Hepatic stellate cell (primary cell): ENCODE results near the gene OSBPL2.

ENCODE experiments used
- DNase-seq: peaks from one replicate; pipeline ENCODE4 v3.0.0; 2011; ENCODE audit warnings: low spot score

OSBPL2 gene

GRCh38 chr20:62326959-62327725 is 88.8 kb downstream of the OSBPL2 start:
- DNase-seq, result no peak

GRCh38 chr20:62327726-62328495 is 89.6 kb downstream of the OSBPL2 start:
- no peak for DNase-seq

DNA sequence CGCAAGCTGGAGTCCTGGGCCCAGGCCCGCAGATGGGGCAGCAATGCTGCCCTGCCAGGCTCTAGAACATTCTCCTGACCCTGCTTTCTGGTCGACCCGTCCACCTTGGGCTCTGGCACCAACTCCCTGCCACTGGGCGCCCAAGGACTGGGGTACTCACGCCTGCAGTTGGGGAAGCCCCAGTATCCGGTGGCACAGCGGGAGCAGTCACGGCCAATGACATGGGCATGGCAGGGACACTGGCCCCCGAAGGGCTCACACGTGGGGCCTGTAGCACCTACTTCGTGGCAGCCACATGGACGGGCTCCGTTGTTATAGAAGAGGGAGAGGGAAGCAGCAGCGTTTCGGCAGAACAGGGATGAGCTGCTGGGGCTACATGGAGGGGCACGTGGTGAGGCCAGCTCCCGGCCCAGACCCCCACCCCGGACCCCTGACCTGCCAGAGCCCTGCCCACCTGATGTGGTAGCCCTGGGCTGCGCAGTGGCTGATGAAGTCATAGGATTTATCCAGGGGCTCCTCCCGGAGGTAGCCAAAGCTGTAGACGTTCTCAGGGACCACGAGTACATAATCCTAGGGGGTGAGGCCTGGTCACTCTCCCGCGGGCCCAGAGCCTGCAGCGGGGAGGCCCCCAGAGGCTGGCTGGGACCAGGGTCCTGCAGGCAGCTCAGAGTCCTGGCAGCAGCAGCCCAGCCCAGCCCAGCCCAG is 90.5 kb downstream of the OSBPL2 start:
- no peak for DNase-seq

DNA sequence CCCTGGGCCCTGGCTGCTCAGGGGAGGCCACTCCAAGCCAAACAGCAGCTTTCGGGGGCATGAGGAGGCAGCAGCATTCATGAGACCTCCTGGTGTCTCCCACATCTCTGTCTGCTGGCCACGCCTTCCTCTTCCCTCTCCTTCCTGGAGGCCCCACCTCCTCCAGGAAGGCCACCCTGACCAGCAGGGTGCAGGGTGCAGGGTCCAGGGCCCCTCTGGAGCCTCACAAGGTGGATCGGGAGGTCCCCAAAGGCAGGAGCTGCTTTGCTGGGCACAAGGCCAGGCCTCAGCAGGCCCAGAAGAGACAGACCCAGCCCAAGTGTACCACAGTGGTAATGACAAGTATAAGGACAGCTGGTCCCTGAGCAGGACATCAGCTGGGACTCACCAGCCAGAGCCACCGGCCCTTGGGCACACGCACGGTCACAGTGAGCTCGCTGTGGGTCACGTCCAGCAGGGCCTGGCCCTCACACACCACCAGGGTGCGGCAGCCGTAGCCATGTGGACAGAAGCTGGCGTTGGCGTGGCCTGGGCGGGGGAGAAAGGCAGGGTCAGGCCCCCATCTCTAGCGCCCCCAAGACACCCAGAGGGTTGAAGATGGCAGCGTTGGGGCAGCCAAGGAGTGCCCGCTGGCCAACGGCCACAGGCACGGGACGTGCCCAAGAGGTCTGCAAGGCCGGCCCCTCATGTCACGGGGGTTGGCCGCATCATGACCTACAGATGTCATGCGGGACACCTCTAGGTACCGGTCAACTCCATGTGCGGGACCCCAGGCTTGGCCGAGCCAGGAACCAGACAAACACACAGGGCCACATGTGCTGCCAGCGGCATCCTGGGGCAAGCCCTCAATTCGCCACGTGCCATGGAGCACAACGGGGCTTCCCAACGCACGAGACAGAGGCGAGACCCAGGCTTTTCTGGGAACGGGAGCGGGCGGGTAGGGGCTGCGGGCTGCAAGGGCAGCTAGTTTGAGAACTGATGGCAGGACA is 91.4 kb downstream of the OSBPL2 start:
- no peak for DNase-seq

DNA sequence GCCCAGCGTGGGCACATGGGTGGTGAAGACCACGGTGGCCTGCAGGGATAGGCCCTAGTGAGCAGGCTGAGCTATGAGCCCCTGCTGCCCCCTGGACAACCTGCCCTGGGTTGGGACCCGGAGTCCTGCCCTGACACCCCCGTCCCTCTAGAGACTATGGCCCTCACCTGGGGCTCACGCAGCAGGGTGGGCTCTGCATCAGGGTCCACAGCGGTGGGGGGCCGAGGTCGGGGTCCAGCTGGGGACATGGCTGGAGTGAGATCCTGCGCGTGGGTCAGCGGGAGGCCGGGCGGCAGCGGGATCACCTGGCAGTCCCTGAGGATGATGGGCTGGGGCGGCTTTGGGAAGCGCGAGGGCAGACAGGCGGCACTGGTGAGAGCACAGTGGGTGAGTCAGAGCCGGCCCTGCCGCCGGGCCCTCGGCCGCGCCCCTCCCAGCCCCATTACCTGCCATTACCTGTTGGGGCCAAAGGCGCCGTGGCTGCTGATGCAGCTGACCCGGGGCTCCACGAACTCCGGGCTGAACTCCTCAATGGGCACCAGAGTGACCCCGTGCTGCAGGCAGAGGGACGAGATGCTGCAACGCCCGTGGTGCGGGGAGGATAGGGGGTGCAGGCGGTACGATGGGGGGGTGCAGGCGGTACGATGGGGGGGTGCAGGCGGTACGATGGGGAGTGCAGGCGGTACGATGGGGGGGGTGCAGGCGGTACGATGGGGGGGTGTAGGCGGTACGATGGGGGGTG is 92.4 kb downstream of the OSBPL2 start:
- DNase-seq, result no peak

DNA sequence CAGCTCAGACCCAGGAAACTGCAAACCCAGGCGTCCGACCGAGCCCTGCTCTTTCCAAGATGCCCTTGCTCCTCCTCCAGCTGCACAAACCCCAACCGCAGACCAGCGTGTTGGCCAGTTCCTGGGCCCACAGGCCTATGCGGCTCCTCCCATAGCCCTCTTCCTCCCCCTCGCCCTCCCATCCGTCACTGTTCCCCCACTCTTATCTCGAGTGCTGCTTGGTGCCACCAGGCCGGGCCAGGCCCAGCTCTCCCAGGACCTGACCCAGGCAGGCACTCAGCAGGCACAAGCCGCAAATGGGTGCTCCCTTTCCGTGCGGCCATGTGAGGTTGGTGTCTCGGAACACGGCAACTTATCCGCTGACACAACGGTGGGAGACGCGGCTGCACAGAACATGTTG is 93.0 kb downstream of the OSBPL2 start:
- DNase-seq, result no peak

DNA sequence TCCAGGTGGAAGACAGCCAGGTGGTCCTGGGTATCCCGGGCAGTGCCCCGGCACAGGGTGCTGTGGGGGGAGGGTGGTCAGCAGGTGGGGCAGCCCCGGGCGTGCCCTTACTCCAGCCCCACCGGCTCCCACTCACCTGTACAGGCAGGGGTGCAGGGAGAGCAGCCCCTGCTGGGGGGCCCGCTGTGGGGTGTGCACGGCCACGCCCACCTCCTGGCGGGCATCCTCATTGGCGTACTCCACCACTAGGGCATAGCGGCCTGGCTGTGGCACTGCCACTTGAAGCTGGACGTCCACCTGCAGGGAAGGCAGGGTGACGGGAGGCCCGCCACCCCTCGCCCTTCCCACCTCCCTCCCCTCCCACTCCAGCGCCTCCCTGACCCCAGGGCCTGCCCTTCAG is 94.1 kb downstream of the OSBPL2 start:
- no peak for DNase-seq

- no peak for DNase-seq
Observed at GRCh38 chr20:62332989-62333819, 94.9 kb downstream of the OSBPL2 start.

DNA sequence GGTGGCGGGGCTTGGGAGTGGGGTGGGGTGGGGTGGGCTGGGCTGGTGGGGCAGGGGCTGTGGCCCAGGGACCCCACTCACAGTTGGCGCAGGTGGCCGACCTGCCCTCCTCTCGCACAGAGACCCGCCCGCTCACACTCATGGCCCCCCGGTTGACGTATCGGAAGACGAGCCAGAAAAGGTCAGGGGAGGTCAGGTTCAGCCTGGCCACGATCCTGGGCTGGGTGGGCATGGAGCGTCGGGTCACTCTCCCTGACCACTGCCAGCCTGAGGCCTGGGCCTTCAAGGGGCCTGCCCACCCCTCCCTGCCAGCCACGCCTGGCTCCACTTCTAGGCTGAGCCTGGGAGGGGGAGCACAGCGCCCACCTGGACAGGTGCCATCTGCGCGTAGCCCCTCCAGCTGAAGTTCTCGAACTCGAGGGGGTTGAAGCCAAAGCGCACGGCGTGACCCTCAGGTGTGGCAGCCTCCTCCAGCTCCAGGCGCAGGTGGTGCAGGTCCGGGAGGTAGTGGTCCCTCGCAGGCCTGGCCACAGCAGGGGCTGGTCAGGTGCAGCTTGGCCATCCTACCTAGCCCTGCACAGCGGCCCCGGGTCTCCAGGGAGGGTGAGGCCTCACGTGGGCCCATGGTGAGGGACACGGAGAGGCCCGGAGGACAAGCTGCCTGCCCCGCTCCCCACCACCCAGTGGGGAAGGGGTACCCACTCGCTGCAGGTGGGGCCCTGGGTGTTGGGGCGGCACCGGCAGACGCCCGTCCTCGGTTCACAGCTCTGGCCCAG is 95.7 kb downstream of the OSBPL2 start:
- DNase-seq, result no peak

GRCh38 chr20:62334881-62335280 is 96.6 kb downstream of the OSBPL2 start:
- DNase-seq, result no peak

DNA sequence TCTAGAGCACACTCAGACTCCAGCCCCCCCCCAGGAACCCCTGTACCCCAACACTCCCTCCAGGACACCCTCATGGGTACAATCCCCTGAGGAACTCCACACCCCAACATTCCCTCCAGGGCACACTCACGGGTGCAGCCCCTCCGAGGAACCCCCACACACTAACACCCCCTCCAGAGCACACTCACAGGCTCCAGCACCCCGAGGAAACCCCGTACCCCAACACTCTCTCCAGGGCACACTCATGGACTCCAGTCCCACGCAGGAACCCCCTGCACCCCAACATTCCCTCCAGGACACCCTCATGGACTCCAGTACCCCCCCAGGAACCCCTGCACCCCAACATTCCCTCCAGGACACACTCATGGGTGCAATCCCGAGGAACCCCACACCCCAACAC is 97.2 kb downstream of the OSBPL2 start:
- DNase-seq, result no peak

DNA sequence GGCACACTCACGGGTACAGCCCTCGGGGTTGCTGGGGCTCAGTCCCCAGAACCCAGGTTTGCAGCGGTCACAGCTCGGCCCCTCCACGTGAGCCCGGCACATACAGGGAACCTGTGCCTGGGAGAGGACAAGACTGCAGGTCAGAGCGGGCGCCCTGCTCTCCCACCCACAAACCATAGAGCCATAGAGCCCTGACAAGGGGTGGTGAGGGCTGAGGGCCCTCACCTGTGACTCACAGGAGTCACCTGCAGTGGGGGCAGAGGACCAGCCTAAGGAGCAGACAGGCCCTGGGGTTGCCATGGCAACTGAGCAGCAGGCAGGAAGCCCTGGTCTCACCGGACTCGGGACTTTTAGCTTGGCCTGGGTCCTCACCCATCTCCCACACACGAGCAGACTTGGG is 98.0 kb downstream of the OSBPL2 start:
- no peak for DNase-seq

DNA sequence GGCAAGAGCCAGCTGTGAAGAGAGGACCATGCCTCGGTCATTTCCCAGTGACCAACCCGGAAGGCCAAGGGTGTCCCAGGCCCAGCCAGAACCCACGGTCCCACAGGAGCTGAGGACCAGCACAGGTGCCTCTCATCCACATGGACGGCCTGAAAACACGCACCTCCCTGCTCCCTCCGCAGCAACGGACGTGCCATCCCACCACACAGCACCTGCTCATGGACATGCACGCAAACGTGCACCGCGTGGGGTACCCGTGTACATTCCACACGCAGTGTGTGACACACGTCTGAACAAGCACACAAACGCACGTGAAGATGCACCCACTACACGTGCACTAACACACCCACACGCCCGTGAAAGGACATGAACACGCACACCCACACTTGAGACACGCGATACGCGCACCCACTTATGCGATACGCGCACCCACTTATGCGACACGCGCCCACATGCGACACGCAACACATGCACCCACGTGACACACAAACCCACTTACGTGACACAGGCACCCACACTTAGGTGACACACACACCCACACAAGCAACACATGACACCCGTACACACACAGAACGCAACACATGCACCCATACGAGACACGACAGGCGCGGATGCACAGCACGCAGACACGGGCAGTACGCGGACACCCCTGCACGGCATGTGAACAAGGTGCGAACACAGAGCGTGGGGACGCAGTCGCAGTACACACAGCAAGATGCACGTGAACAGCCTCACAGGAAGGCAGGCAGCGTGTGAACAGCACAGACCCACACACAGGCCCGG is 98.6 kb downstream of the OSBPL2 start:
- no peak for DNase-seq

DNA sequence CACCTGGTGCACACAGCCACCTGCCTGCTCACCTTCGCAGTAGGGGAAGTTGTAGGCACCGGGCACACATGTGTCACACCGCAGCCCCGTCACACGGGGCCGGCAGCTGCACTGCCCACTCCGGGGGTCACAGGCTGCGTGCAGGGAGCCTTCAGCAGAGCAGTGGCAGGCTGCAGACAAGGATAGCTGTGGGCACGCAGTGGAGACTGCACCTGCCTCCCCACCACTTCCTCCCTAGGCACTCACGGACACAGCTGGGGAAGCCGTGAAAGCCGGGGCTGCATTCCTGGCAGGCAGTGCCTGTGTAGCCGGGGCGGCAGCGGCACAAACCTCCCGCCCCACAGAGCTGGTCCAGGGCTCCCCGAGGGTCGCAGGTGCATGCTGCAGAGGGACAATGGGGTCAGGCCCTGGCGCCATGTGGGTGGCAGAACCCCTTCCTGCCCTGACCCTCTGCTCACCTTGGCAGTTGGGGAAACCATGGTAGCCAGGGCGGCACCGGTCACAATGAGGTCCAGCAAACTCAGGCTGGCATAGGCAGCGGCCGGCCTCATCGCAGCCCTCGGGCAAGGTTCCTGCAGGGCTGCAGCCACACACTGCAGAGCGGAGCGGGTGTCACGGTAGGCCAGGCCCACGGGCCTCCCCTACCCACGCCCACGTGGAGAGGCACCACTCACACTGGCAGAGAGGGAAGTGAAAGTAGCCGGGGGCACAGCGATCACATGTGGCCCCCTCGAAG is 99.4 kb downstream of the OSBPL2 start:
- DNase-seq, result no peak

- no peak for DNase-seq
Observed at GRCh38 chr20:62338294-62338620, 99.9 kb downstream of the OSBPL2 start.

DNA sequence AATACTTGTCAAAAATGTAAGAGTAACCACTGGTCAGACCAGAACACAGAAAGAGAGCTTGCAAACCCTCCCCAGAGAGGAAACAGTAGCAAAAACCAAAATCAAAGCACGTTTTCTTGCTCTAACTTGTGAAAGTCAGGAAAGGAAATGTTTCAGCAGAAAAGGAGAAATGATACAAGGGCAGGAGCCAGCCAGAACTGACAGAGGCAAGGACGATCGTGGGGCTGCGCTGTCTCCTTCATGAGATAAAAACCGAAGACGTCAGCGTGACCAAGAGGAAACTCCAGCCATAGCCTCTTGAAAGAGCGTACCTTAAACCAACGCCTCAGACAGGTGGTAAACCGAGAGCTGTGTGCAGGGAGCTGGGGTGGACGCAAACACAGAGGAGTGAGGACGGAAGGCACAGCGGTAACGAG is 101.3 kb downstream of the OSBPL2 start:
- DNase-seq, result no peak

DNA sequence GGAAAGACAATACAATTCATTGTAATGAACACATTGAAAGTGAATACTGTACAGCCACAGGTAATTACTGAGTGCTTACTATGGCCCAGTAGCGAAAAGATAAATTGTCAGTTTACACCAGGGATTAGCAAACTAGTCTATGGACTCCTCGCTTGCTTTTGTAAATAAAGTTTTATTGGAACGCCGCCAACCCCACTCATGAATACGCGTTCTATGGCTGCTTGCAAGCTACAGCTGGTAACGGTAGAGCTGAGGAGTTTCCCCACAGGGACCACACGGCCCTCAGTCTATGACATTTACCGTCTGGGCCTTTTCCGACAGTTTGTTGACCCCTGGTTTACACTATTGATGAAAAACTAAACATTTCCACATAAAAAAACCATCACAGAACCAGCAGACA is 104.6 kb downstream of the OSBPL2 start:
- DNase-seq, result no peak

DNA sequence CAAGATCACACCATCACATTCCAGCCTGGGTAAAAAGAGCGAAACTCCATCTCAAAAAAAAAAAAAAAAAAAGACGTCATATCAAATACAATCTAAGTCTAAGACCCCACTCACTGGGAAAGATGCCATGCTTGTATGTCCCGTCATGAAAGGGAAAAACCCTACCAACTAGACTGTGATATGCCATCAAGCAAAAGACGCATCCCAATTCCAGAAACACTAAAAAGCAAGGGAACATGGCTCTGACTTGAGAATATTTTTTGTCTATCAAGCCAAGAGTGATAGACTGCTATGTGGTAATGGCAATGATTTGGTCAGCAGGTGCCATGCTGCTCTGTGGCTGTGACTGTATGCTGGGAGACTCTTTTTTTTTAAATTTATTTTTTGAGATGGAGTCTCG is 105.8 kb downstream of the OSBPL2 start:
- DNase-seq, result no peak
